CD14-positive monocyte (primary cell): Measurements from ENCODE around the gene TGFBR3. TPM values are rescaled to one million over a fixed set of nuclear protein-coding genes. Genes with fewer than 3 reads are reported as not detected.

ENCODE experiments used
- DNase-seq, 3 donors: peaks; one replicate each; pipeline ENCODE4 v3.0.0-alpha.2; 2011 to 2022
- H2AFZ ChIP-seq: 2 replicates; pipeline ENCODE4 v1.6.0; 2012; ENCODE audit warnings: mild to moderate bottlenecking, low read depth, low read length, inconsistent platforms; ENCODE audit not compliant: insufficient read depth, poor library complexity, severe bottlenecking
- H3K27ac ChIP-seq, 2 donors: 1 replicate in 1 of 2; 2 replicates in 1 of 2; pipeline ENCODE4 v1.5.1; 2012 to 2013; ENCODE audit warnings: low read length in 2 of 2, control low read depth in 1 of 2, inconsistent platforms in 1 of 2, low read depth in 1 of 2, mild to moderate bottlenecking in 1 of 2
- H3K27me3 ChIP-seq, 2 donors: one replicate each; pipeline versions ENCODE4 v1.6.0 to v1.6.1; 2011 to 2013; ENCODE audit warnings: low read length in 2 of 2; ENCODE audit not compliant: control insufficient read depth in 2 of 2, insufficient read depth in 2 of 2
- H3K36me3 ChIP-seq, 2 donors: replicated peaks in 1 of 2; 1 replicate in 1 of 2; 2 replicates in 1 of 2; pipeline versions ENCODE4 v1.5.1 to v1.6.1; 2012 to 2013; ENCODE audit warnings: low read length in 2 of 2, control low read depth in 1 of 2, inconsistent platforms in 1 of 2, mild to moderate bottlenecking in 1 of 2; ENCODE audit not compliant: insufficient read depth in 2 of 2, control insufficient read depth in 1 of 2
- H3K4me1 ChIP-seq, 2 donors: 1 replicate in 1 of 2; 2 replicates in 1 of 2; pipeline versions ENCODE4 v1.5.1 to v1.6.1; 2012 to 2013; ENCODE audit warnings: low read length in 2 of 2, control low read depth in 1 of 2, inconsistent platforms in 1 of 2, mild to moderate bottlenecking in 1 of 2, moderate library complexity in 1 of 2; ENCODE audit not compliant: insufficient read depth in 2 of 2, control insufficient read depth in 1 of 2
- H3K4me2 ChIP-seq: replicated peaks from 2 replicates; pipeline ENCODE3; 2012; ENCODE audit warnings: low read length, moderate library complexity, mild to moderate bottlenecking; ENCODE audit not compliant: poor library complexity, severe bottlenecking; ENCODE audit errors: extremely low read depth
- H3K4me3 ChIP-seq, 3 experiments: fragments of 200-600 bp in 1 of 3; sonication (generic) in 1 of 3; replicated peaks in 1 of 3; 1 replicate in 2 of 3; 2 replicates in 1 of 3; pipeline ENCODE4 v1.5.1; 2011 to 2013; ENCODE audit warnings: low read length in 3 of 3, mild to moderate bottlenecking in 3 of 3, control low read depth in 2 of 3, low read depth in 2 of 3, inconsistent platforms in 1 of 3, moderate library complexity in 1 of 3
- H3K79me2 ChIP-seq: 2 replicates; pipeline ENCODE4 v1.6.0; 2012; ENCODE audit warnings: mild to moderate bottlenecking, control low read depth, inconsistent platforms, low read length, moderate library complexity; ENCODE audit not compliant: insufficient read depth
- H3K9ac ChIP-seq: 2 replicates; pipeline ENCODE4 v1.6.0; 2017; ENCODE audit warnings: low read length, mild to moderate bottlenecking; ENCODE audit not compliant: insufficient read depth, poor library complexity, severe bottlenecking
- H3K9me3 ChIP-seq, 2 donors: replicated peaks in 1 of 2; 1 replicate in 1 of 2; 2 replicates in 1 of 2; pipeline versions ENCODE4 v1.5.1 to v1.6.1; 2012 to 2013; ENCODE audit warnings: low read length in 2 of 2, control low read depth in 1 of 2; ENCODE audit not compliant: control insufficient read depth in 1 of 2, insufficient read depth in 1 of 2
- H4K20me1 ChIP-seq: 2 replicates; pipeline ENCODE4 v1.6.0; 2012; ENCODE audit warnings: mild to moderate bottlenecking, low read length, control low read depth, moderate library complexity; ENCODE audit not compliant: insufficient read depth
- H3K27ac Mint-ChIP-seq, 7 donors: one replicate each; pipeline ENCODE4 v1.8.0; 2020; ENCODE audit warnings: mild to moderate bottlenecking in 7 of 7, mixed read lengths in 7 of 7, moderate library complexity in 6 of 7, inconsistent platforms in 2 of 7
- H3K27me3 Mint-ChIP-seq, 3 donors: one replicate each; pipeline ENCODE4 v1.8.0; 2021 to 2022; ENCODE audit warnings: low read depth in 3 of 3, mild to moderate bottlenecking in 3 of 3, mixed read lengths in 3 of 3, moderate library complexity in 3 of 3, inconsistent platforms in 1 of 3
- H3K36me3 Mint-ChIP-seq, 2 donors: one replicate each; pipeline ENCODE4 v1.8.0; 2020; ENCODE audit warnings: mixed read lengths in 2 of 2, inconsistent platforms in 1 of 2, mild to moderate bottlenecking in 1 of 2
- H3K4me1 Mint-ChIP-seq: one replicate; pipeline ENCODE4 v1.8.0; 2020; ENCODE audit warnings: mild to moderate bottlenecking, mixed read lengths
- H3K4me3 Mint-ChIP-seq, 2 donors: one replicate each; pipeline ENCODE4 v1.8.0; 2020; ENCODE audit warnings: mild to moderate bottlenecking in 2 of 2, mixed read lengths in 2 of 2, moderate library complexity in 1 of 2
- H3K9me3 Mint-ChIP-seq, 7 donors: one replicate each; pipeline ENCODE4 v1.8.0; 2020 to 2022; ENCODE audit warnings: mixed read lengths in 7 of 7, mild to moderate bottlenecking in 6 of 7, moderate library complexity in 6 of 7, inconsistent platforms in 2 of 7
- WGBS: methylation state at CpG from one replicate; pipeline ENCODE4 v1.1.5; 2013; ENCODE audit warnings: missing lambda C conversion rate; ENCODE audit not compliant: insufficient coverage; 5-methylcytosine and 5-hydroxymethylcytosine counted together
- intact Hi-C, 2 donors: fragments of 100-400 bp; cut with micrococcal nuclease; formaldehyde crosslinking; loops; one replicate each; pipeline versions ENCODE4 v1.15.0 to v1.15.1; 2023
- polyA plus RNA-seq, 3 donors: library from polyadenylated mRNA; depleted of rRNA in 1 of 3; unstranded in 2 of 3; stranded (reverse) in 1 of 3; fragments of 300-500 nt in 2 of 3; fragments of >200 nt in 1 of 3; fragmentation: Illumina TruSeq in 2 of 3; gene quantifications; 1 replicate in 2 of 3; 2 replicates in 1 of 3; pipeline ENCODE4 v1.2.3, GENCODE V29; 2012 to 2021
- TF ChIP-seq, protein P1 (sequence below): fragments of 200-600 bp; IDR thresholded peaks from one replicate; pipeline ENCODE4 v1.8.0; 2022; ENCODE audit warnings: antibody characterized with exemption, mild to moderate bottlenecking

The TGFBR3 gene
- polyA plus RNA-seq, 3 donors, result 0.09 to 0.28 (median 0.20) TPM

DNA sequence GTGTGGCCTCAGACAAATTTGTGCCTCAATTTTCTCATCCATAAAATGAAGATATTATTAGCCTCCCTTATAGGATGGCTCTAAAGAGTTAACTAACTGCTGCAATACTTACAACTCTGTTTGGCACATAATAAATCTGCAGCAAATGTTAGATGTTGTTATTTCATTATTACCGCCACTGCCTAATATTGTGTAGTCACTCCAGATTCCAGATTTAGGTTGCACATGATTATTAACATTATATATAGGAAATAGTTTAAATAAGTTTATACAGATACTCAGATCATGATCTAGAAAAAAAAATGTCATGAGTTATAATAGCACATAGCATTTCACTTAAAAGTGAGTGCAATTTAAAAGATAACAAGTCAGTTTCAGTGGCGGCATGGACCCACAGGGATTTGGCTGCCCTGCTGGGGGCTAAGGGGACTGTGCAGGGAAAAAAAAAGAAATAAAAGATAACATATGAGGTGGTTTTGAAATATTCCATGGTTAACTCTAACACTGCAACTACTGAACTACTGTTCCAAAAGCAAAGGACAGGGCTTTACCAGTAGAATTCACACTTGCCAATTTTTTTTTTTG is 170.4 kb downstream of the TGFBR3 start:
- H3K4me1 Mint-ChIP-seq, result peaks cover 17% of the 10 kb centered on the region
- no CpG with 5 or more reads among the region's 2 CpGs for WGBS

DNA sequence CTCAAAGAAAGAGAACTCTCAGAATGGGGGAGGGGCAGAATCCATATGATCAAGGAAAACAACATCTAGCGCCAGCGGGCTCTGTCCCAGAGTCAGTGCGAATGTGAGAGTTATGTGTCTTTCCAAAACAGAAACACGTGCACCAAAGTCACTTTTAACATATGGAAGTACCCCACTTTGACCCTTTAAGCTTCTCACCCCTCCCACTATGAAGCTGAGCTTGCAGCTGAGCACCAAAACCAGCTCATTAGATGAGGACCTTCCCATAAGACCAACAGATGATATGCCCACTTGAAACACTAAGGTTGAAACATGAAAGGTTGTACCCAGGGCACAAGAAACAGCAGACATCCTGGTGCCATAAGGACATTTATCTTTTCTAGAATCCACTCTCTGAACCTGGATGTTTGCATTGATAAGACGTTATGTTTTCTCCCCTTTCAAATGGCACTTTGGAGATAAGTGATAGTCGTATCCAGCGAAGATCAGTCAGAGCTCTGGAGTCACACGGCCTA is 171.0 kb downstream of the TGFBR3 start:
- Mint-ChIP-seq H3K27ac (peak overlapping the region in 3 of 7 donors; percentile 14 to 54 (median 50)), H3K36me3 (no peaks in the 10 kb centered on the region), H3K27me3 (peaks cover 2 to 5% (median 4%) of the 10 kb centered on the region in 3 donors), H3K4me1 (peaks cover 17% of the 10 kb centered on the region), H3K4me3 (no peak overlapping the region), H3K9me3 (no peaks in the 10 kb centered on the region)
- Histone ChIP-seq H3K4me3 (no peak overlapping the region), H3K27me3 (no peaks in the 10 kb centered on the region), H3K36me3 (no peaks in the 10 kb centered on the region), H3K9ac (no peak overlapping the region), H3K9me3 (no peaks in the 10 kb centered on the region), H3K4me2 (no peak overlapping the region), H2AFZ (no peak overlapping the region), H3K4me1 (peaks cover 12 to 19% of the 10 kb centered on the region in 2 donors), H3K27ac (no peak overlapping the region), H3K79me2 (no peaks in the 10 kb centered on the region), H4K20me1 (no peaks in the 10 kb centered on the region)
- WGBS, result 84% methylated on average over 5 of the region's 8 CpGs
- no peak for DNase-seq
- intact Hi-C loops, result no loop called here
- TF ChIP-seq, protein P1, sequence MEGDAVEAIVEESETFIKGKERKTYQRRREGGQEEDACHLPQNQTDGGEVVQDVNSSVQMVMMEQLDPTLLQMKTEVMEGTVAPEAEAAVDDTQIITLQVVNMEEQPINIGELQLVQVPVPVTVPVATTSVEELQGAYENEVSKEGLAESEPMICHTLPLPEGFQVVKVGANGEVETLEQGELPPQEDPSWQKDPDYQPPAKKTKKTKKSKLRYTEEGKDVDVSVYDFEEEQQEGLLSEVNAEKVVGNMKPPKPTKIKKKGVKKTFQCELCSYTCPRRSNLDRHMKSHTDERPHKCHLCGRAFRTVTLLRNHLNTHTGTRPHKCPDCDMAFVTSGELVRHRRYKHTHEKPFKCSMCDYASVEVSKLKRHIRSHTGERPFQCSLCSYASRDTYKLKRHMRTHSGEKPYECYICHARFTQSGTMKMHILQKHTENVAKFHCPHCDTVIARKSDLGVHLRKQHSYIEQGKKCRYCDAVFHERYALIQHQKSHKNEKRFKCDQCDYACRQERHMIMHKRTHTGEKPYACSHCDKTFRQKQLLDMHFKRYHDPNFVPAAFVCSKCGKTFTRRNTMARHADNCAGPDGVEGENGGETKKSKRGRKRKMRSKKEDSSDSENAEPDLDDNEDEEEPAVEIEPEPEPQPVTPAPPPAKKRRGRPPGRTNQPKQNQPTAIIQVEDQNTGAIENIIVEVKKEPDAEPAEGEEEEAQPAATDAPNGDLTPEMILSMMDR, result no peak

More for the DNA sequence above, 170.4 kb downstream of the TGFBR3 start:
- intact Hi-C loops, result no loop called here
- TF ChIP-seq, protein P1, result no peak
- DNase-seq, result no peak
- Histone ChIP-seq H3K27ac (no peak overlapping the region), H3K9me3 (no peaks in the 10 kb centered on the region), H4K20me1 (no peaks in the 10 kb centered on the region), H3K4me1 (peaks cover 12 to 19% of the 10 kb centered on the region in 2 donors), H3K9ac (no peak overlapping the region), H3K36me3 (no peaks in the 10 kb centered on the region), H2AFZ (no peak overlapping the region), H3K4me3 (no peak overlapping the region), H3K79me2 (no peaks in the 10 kb centered on the region), H3K4me2 (no peak overlapping the region), H3K27me3 (no peaks in the 10 kb centered on the region)
- Mint-ChIP-seq H3K27me3 (peaks cover 2 to 4% (median 3%) of the 10 kb centered on the region in 3 donors), H3K4me3 (no peak overlapping the region), H3K36me3 (no peaks in the 10 kb centered on the region), H3K9me3 (no peaks in the 10 kb centered on the region), H3K27ac (peak overlapping the region in 1 of 7 donors; percentile 35)
